ENCODE results near the gene ERICH4.
A peak's percentile ranks its signal among the peaks of the same experiment; 100 is the strongest.
"Not testable (repeated sequence)": the region's sequence is repeated elsewhere in the genome, so short reads cannot be mapped to it uniquely, and the experiment has no call there.

ERICH4 gene

GRCh38 chr19:41428481-41428859, 14.5 kb upstream of the ERICH4 start:
- Histone ChIP-seq H3K9me3 (no peaks in the 10 kb centered on the region), H3K36me3 (peaks cover 24% of the 10 kb centered on the region), H3K27me3 (no peaks in the 10 kb centered on the region), H3K4me3 (ENCODE audit: low read depth, low read length) (peak overlapping the region; percentile 61), H3K4me1 (peaks cover 6% of the 10 kb centered on the region; the same call in 1 of the 2 replicates)
- TF ChIP-seq CTCF (IDR thresholded peaks at IDR 0.05; ENCODE audit: low read depth, low read length), result no peak
- no peak for DNase-seq

- TF ChIP-seq CTCF (IDR thresholded peaks at IDR 0.05; ENCODE audit: low read depth, low read length), result no peak
- Histone ChIP-seq H3K4me1 (peaks cover 6% of the 10 kb centered on the region; the same call in 1 of the 2 replicates), H3K36me3 (peaks cover 25% of the 10 kb centered on the region), H3K27me3 (no peaks in the 10 kb centered on the region), H3K9me3 (no peaks in the 10 kb centered on the region), H3K4me3 (ENCODE audit: low read depth, low read length) (no peak overlapping the region)
- DNase-seq, result no peak
Observed at GRCh38 chr19:41430922-41431321, 12.0 kb upstream of the ERICH4 start.

GRCh38 chr19:41431426-41432386, 11.2 kb upstream of the ERICH4 start:
- DNase-seq, result peak; percentile 47
- H3K27me3 ChIP-seq, result no peaks in the 10 kb centered on the region
- TF ChIP-seq CTCF (IDR thresholded peaks at IDR 0.05; ENCODE audit: low read depth, low read length), result peak; percentile 57
- no peak overlapping the region for H3K4me3 ChIP-seq (ENCODE audit: low read depth, low read length)
- peaks cover 27% of the 10 kb centered on the region for H3K36me3 ChIP-seq
- peaks cover 5% of the 10 kb centered on the region; the same call in 1 of the 2 replicates for H3K4me1 ChIP-seq
- no peaks in the 10 kb centered on the region for H3K9me3 ChIP-seq

GRCh38 chr19:41433171-41433570, 9.8 kb upstream of the ERICH4 start:
- no peak for TF ChIP-seq CTCF (IDR thresholded peaks at IDR 0.05; ENCODE audit: low read depth, low read length)
- peaks cover 29% of the 10 kb centered on the region for H3K36me3 ChIP-seq
- H3K4me3 ChIP-seq (ENCODE audit: low read depth, low read length), result no peak overlapping the region
- no peaks in the 10 kb centered on the region for H3K9me3 ChIP-seq
- no peaks in the 10 kb centered on the region for H3K27me3 ChIP-seq
- DNase-seq, result no peak
- no peaks in the 10 kb centered on the region for H3K4me1 ChIP-seq

- Histone ChIP-seq H3K27me3 (no peaks in the 10 kb centered on the region), H3K9me3 (no peaks in the 10 kb centered on the region), H3K4me3 (ENCODE audit: low read depth, low read length) (no peak overlapping the region), H3K4me1 (no peaks in the 10 kb centered on the region), H3K36me3 (peaks cover 29% of the 10 kb centered on the region)
- TF ChIP-seq CTCF (IDR thresholded peaks at IDR 0.05; ENCODE audit: low read depth, low read length), result no peak
- no peak for DNase-seq
Observed at GRCh38 chr19:41434450-41434849, 8.5 kb upstream of the ERICH4 start.

- H3K4me3 ChIP-seq (ENCODE audit: low read depth, low read length); DNase-seq; H3K27me3 ChIP-seq; H3K4me1 ChIP-seq; H3K9me3 ChIP-seq: not testable (repeated sequence)
- H3K36me3 ChIP-seq, result peaks cover 29% of the 10 kb centered on the region
Observed at GRCh38 chr19:41435376-41435775, 7.6 kb upstream of the ERICH4 start.

All from BE2C (cell line).